KOPT-K1 (cell line): Measurements from ENCODE around the gene SMYD3.

Experiments used
- H3K27ac ChIP-seq: fragments of 200-600 bp; sonication (generic); 2 replicates; pipeline ENCODE4 v1.5.1; 2016; ENCODE audit warnings: antibody characterized with exemption, mild to moderate bottlenecking, low read depth, low read length; ENCODE audit not compliant: poor library complexity, severe bottlenecking
- H3K36me3 ChIP-seq: fragments of 200-600 bp; sonication (generic); 2 replicates; pipeline ENCODE4 v1.5.1; 2017; ENCODE audit warnings: antibody characterized with exemption, mild to moderate bottlenecking, low read length, moderate library complexity; ENCODE audit not compliant: insufficient read depth
- H3K9me3 ChIP-seq: fragments of 200-600 bp; sonication (generic); 2 replicates; pipeline ENCODE4 v1.5.1; 2017; ENCODE audit warnings: antibody characterized with exemption, low read length, mild to moderate bottlenecking; ENCODE audit not compliant: insufficient read depth, poor library complexity, severe bottlenecking

SMYD3 gene

DNA sequence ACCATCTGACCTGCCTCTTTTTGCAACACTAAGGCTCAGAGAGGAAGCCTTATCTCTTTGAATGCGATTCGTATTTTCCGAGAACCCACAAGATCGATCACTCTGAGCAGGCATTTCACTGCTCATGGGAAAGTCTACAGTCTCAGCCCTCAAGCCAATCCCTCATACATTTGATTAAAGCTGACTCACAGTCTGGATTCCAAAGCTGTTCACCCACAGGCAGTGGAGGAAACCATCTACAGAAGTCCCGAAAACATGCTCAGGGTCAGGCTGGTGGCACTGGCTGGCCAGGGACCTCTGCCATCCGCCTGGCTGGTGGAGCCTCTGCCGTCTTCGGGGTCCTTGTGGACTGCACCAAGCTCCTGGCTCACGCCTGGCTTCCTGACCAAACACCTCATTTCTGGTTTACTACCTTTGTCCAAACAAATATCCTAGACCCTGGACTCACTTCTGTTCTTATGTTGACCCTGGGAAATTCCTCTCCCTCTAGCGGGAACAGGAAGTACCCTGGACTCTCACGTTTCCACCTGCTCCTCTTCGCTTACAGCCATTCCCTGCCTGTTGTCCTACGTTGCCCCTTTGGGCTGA lies 650.0 kb downstream of the SMYD3 start:
- no peaks in the 10 kb centered on the region for H3K9me3 ChIP-seq
- no peak overlapping the region for H3K27ac ChIP-seq
- H3K36me3 ChIP-seq: no peaks in the 10 kb centered on the region

DNA sequence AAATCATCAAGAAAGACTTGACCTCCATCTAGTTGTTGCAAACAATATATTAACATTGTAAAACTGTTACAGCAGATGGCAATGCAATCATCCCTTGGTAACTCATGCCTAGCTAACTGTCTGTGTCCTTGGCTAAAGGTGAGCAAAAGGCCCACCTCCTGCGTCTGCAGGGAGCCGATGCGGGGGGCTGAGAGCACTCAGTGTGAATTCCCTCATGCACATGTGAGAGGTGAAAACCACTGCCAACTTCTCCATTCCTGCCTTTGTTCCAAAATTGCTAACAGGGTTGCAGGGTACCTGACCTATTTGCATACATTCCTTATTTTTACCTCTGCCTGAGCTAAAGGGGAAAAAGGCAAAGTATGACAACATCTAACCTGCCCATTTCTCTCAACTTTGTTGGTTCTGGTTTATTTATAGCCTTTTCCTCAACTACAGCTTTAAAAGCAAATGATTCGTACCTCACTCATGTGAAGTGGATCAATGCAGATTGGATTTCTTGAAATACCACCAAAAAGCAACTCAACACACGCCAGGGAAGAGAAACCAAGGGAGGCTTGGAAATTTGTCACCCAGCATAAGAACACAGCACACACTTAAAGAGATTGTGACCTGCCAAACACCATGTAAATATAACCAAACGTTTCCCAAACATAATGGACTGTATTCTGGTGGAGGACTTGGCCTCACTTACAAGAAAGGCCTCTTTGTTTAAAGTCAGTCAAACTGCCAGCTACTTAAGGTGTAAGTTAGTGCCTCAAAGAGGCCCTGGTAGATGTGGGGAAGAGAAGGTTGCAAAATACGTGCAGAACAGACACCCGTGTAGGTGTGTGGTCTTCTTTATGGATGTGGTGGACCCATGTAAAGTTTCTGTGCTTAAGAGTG lies 651.0 kb downstream of the SMYD3 start:
- Histone ChIP-seq H3K27ac (no peak overlapping the region), H3K9me3 (no peaks in the 10 kb centered on the region), H3K36me3 (no peaks in the 10 kb centered on the region)

DNA sequence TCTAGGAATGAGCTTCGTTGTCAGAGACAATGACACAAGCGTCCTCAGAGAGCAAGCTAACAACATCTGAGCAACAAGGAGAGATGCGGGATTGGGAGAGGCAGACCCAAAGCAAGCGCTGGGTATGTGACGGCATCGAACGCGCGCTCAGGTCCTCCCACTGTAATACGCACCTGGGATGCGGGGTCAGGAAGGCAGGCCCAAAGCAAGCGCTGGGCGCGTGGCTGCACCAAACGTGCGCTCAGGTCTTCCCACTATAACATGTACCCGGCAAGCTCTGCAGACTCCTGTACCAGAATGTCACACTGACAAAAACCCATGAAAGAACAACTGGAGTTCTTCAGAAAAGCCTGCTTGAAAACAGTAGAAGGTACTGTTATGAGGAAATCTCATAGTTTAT lies 653.8 kb downstream of the SMYD3 start:
- no peaks in the 10 kb centered on the region for H3K9me3 ChIP-seq
- H3K36me3 ChIP-seq: no peaks in the 10 kb centered on the region
- H3K27ac ChIP-seq: no peak overlapping the region

DNA sequence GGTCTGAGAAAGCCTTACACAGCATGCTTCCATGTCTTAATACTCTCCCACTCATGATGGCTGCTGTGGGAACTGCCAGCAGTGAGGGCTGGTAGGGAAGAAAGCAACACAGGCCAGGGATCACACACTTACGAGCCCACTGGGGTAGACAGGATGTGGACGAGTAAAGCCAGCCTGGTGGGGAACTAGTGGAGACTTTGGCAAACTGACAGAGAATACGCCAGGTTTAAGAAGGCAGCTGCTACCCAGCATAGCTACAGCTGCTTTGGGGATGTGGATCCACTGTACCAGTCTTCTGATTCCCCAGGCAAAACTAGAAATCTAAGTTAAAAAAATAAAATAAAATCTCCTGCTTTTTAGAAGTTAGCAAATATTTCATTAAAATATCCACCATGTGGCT lies 664.0 kb downstream of the SMYD3 start:
- Histone ChIP-seq H3K9me3 (no peaks in the 10 kb centered on the region), H3K27ac (no peak overlapping the region), H3K36me3 (no peaks in the 10 kb centered on the region)

DNA sequence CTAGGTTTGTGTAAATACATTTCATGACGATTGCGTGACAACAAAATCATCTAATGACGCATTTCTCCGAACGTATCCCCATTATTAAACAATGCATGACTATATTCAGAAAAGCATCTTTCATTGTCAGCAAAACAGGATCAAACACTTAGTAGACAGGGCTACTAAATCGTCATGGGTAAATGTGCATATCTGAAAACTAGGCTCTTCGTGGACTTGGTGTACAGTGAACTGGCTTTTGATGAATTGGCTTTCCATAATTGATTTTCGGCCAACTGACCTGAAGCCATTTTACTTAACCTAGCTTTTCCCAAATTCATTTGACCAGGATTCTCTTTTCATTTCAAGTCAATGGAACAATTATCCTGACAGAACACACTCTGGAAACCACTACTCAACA lies 665.0 kb downstream of the SMYD3 start:
- Histone ChIP-seq H3K36me3 (no peaks in the 10 kb centered on the region), H3K9me3 (no peaks in the 10 kb centered on the region), H3K27ac (no peak overlapping the region)

DNA sequence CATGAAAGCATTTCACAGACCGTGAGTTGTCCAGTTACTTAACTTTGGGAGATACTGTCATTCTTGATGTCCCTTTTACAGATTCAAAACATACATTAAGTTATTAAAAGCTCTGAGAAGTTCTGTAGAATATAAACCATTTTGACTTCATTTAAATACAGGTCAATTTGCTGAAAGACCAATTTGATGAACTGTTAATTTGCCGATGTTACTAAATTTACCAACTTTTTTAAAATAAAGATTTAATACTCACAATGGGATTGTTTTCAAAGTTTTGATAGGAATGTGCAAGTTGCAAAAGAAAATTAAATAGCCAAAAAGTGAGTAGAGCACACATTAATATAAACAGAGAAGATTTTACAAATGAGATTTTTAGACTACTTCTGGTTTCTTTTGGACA lies 666.1 kb downstream of the SMYD3 start:
- no peak overlapping the region for H3K27ac ChIP-seq
- H3K9me3 ChIP-seq: no peaks in the 10 kb centered on the region
- no peaks in the 10 kb centered on the region for H3K36me3 ChIP-seq

DNA sequence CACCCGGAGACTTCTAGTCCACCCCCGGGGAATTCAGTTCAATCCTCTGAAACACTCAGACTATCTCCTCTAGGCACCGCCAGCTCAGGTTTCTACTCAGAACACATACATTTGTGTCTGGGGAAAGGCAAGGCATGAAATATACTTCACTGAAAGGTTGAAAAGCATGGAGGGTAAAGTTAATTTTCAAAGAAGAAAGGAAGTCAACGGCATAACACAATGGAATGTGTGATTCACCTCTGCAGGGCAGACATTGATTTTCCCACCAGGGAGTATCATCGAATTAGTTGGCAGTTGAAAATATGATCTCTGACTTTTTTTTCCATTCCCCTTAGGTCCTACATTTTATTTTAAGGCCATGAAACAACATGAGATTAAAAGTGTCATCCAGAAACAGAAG lies 669.4 kb downstream of the SMYD3 start:
- H3K36me3 ChIP-seq: no peaks in the 10 kb centered on the region
- no peak overlapping the region for H3K27ac ChIP-seq
- no peaks in the 10 kb centered on the region for H3K9me3 ChIP-seq

DNA sequence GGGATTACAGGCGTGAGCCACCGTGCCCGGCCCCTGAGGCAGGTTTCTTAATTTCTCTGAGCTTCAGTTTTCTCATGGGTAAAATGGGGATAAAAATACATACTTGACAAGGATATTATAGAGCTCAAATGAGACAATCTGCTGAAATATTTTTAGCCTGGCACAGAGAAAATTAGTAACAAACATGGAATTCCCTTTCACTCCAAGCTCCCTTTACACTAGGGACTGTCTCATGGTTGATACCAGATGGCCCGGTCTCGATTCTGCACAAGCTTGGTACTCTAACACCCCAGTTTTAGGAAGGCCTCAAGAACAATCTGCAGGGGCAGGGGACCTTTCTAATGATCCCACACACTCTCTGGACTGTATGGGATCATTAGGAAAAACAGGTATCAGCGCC lies 671.7 kb downstream of the SMYD3 start:
- no peaks in the 10 kb centered on the region for H3K36me3 ChIP-seq
- no peak overlapping the region for H3K27ac ChIP-seq
- no peaks in the 10 kb centered on the region for H3K9me3 ChIP-seq

DNA sequence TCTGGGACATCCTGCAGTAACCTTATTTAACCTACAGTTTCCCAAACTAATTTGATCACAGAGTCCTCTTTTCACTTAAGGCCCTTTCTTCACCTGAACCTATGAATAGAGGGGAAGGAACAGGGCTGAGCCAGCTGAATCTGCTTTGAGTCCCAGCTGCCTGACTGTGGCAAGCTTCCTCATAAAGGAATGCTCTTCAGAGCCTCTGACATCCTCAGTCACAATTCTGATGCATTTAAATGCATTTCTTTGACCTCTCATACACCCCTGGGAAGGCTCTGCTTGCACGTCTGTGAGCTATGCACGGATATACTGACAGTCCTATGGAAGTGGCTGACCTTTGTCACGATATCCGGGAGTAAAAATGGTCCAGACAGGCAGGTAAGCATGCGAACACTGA lies 673.1 kb downstream of the SMYD3 start:
- Histone ChIP-seq H3K9me3 (no peaks in the 10 kb centered on the region), H3K27ac (no peak overlapping the region), H3K36me3 (no peaks in the 10 kb centered on the region)

DNA sequence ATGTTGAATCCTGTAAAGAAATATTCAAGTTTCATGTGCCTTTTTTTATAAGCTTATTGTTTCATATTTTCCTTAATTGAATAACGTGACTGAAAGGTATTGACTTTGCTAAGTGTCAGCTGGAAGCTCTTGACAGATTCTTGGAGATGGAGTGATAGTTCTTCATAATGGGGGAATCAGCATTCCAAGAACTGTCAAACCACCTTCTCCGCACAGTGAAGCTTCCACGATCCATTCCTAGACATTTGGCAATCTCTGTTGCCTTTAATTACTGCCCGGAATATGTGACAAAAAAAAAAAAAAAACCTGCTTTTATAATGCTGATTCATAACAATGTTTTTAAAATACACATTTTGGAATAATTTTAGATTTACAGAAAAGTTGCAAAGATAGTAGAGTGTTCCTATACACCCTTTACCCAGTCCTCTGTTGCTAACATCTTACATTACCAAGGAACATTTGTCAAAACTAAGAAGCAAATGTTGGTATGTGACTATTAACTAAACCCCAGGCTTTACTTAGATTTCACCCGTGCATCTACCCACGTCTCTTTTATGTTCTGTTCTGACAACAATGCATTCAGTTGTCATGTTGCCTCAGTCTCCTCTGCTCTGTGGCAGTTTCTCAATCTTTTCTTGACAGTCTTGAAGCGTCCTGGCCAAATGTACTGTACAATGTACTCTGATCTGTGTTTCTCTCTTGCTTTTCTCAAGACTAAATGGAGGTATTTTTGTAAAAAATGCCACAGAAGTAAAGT lies 674.1 kb downstream of the SMYD3 start:
- Histone ChIP-seq H3K36me3 (no peaks in the 10 kb centered on the region), H3K27ac (no peak overlapping the region), H3K9me3 (no peaks in the 10 kb centered on the region)

DNA sequence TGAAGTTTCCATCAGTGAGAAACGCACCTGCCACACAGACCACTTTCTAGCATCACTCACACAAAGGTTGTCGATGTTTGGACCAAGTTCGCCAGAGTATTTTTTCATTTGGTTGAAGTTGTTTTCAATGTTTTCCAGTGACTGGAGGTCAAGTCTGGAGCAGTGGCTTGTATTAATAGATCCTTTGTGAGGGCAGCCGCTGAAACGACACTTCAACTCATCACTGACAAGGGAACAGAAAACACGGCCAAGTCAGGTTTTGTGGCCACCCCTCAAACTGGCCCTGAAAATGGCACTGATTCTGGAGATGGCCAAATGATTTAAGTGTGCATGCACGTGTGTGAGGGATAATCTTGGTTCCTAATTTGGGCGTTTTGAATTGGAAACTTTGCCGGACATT lies 675.6 kb downstream of the SMYD3 start:
- Histone ChIP-seq H3K27ac (no peak overlapping the region), H3K9me3 (no peaks in the 10 kb centered on the region), H3K36me3 (no peaks in the 10 kb centered on the region)

DNA sequence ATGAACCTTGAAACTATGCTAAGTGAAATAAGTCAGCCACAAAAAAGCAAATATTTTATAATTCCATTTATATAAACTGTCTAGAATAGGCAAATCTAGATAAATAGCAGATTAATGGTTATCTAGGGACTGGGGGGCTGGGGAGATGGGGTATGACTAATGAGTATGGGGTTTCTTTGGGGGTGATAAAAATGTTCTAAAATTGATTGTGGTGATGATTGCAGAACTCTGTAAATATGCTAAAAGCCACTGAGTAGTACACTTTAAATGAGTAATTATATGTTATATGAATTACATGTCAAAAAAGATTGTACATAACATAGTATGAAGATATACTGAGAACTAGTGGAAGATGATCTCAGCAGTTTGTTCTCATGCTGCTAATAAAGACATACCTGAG lies 677.3 kb downstream of the SMYD3 start:
- Histone ChIP-seq H3K27ac (no peak overlapping the region), H3K36me3 (no peaks in the 10 kb centered on the region), H3K9me3 (no peaks in the 10 kb centered on the region)

DNA sequence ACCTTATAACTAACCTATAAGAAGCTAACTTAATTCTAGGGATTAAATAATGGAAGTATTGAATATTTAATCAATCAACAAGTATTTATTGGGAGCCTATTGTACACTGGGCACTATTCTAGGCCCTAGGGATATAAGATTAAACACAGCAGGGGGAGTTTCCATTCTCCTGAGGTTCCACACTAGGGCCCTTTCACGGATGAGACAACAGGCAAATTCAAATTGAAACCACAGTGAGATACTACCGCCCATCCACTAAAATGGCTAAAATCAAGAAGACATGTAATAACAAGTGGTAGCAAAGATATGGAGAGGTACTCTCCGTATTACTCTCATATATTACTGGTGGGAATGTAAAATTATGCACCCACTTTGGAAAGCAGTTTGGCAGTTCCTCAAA lies 677.9 kb downstream of the SMYD3 start:
- Histone ChIP-seq H3K27ac (no peak overlapping the region), H3K36me3 (no peaks in the 10 kb centered on the region), H3K9me3 (no peaks in the 10 kb centered on the region)

DNA sequence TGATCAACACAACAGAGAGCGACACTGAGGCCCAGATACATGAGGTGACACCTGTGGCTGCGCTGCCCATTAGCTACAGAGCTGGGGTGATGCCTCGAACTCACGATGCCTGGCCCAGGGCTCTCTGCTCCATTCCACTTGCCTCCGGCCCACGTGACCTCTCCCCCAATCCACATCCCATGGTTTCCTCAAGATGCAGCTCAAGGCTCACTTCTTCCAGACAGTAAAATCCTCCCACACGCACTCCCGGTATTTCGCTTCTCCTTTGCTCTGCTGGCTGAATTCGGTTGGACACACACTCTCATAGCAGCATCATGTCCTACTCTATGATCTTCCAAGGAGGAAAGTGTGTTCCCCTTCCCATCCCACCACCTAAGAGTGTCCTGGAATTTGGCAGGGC lies 679.8 kb downstream of the SMYD3 start:
- Histone ChIP-seq H3K9me3 (no peaks in the 10 kb centered on the region), H3K36me3 (no peaks in the 10 kb centered on the region)

DNA sequence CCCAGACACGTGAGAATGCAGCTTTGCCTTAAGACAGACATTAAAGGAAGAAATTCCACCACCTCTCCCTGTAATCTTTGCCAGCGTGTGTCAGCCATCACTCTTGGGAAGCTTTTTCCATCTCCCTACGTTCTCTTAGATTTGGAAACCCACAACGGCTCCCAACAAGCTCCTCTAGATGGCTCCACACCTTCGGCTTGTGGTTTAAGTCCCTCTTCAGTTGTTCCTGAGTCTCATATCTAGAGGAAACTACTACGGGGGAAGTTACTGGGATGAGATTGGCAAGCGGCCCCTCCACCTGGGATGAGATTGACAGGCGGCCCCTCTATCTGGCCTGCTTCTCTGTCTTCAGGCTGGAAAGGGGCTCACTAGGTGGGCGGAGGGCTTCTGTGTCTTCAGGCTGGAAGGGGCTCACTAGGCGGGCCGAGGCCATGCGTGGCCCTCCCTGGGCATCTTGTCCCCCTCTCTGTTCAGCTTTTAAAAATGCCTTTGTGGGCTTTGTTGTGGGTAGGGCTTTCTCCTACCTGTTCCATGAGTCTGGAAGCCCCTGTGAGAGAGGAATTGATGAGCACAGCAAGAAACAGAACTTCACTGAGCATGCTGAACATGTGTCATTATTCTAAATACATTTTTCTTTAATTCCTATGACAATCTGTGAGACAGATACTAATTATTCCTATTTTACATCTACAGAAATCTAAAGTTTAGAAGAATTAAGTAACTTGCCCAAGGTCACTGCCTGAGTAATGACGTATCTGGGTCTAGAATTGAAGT lies 681.8 kb downstream of the SMYD3 start:
- Histone ChIP-seq H3K9me3 (no peaks in the 10 kb centered on the region), H3K36me3 (no peaks in the 10 kb centered on the region), H3K27ac (no peak overlapping the region)

More for the DNA sequence above, 679.8 kb downstream of the SMYD3 start:
- no peak overlapping the region for H3K27ac ChIP-seq
